Activated T-cell treated with anti-CD3 and anti-CD28 coated beads for 1 hour (primary cell): ENCODE data around the gene RALB.
"Not testable (repeated sequence)": the region's sequence is repeated elsewhere in the genome, so short reads cannot be mapped to it uniquely, and the experiment has no call there.

Experiments used
- DNase-seq: peaks from one replicate; pipeline ENCODE4 v3.0.0-alpha.2; 2020; ENCODE audit warnings: low read depth

The RALB gene

GRCh38 chr2:120293096-120294007 is 40.7 kb downstream of the RALB start:
- no peak for DNase-seq

GRCh38 chr2:120294008-120294340 is 41.3 kb downstream of the RALB start:
- no peak for DNase-seq

- DNase-seq = no peak
Observed at GRCh38 chr2:120298173-120298835, 45.7 kb downstream of the RALB start.

GRCh38 chr2:120299004-120299403 is 46.4 kb downstream of the RALB start:
- DNase-seq = no peak

- DNase-seq = no peak
Observed at GRCh38 chr2:120299561-120299960, 46.9 kb downstream of the RALB start.

- no peak for DNase-seq
Observed at GRCh38 chr2:120300385-120300784, 47.7 kb downstream of the RALB start.

GRCh38 chr2:120301284-120301683 is 48.6 kb downstream of the RALB start:
- no peak for DNase-seq

- no peak for DNase-seq
Observed at GRCh38 chr2:120302301-120302700, 49.6 kb downstream of the RALB start.

GRCh38 chr2:120303177-120303576 is 50.5 kb downstream of the RALB start:
- no peak for DNase-seq

GRCh38 chr2:120305296-120305695 is 52.6 kb downstream of the RALB start:
- no peak for DNase-seq

GRCh38 chr2:120305937-120306490 is 53.4 kb downstream of the RALB start:
- DNase-seq = no peak

- no peak for DNase-seq
Observed at GRCh38 chr2:120307482-120307881, 54.8 kb downstream of the RALB start.

- no peak for DNase-seq
Observed at GRCh38 chr2:120308038-120308910, 55.6 kb downstream of the RALB start.

GRCh38 chr2:120310136-120310535 is 57.5 kb downstream of the RALB start:
- no peak for DNase-seq

GRCh38 chr2:120310841-120311240 is 58.2 kb downstream of the RALB start:
- not testable (repeated sequence) for DNase-seq

- DNase-seq = no peak
Observed at GRCh38 chr2:120312076-120312475, 59.4 kb downstream of the RALB start.

- DNase-seq = peak; percentile 70
Observed at GRCh38 chr2:120312860-120313694, 60.4 kb downstream of the RALB start.

- no peak for DNase-seq
Observed at GRCh38 chr2:120313695-120314615, 61.3 kb downstream of the RALB start.

GRCh38 chr2:120314690-120315366 is 62.2 kb downstream of the RALB start:
- DNase-seq = no peak
